ENCODE measurements around the gene OOSP3. TPM values are rescaled to one million over a fixed set of nuclear protein-coding genes. Genes with fewer than 3 reads are reported as not detected.

Gene OOSP3
- total RNA-seq, 1 experiment from 2014 or later: not detected

- Histone ChIP-seq H3K27me3 (replicated peaks; ENCODE audit: control insufficient read depth, insufficient read depth, low read length) (no peaks in the 10 kb centered on the region), H3K4me1 (no peaks in the 10 kb centered on the region), H3K4me3 (ENCODE audit: low read depth, low read length) (no peak overlapping the region), H3K36me3 (ENCODE audit: control insufficient read depth, insufficient read depth, low read length) (no peaks in the 10 kb centered on the region), H3K9me3 (peaks cover 12% of the 10 kb centered on the region; the same call in 1 of the 2 replicates)
- H3K27ac Mint-ChIP-seq (ENCODE audit: unreplicated experiment): no peak overlapping the region
- no peak for DNase-seq
- H3K27me3 Mint-ChIP-seq (ENCODE audit: insufficient read depth, unreplicated experiment): no peaks in the 10 kb centered on the region
- TF ChIP-seq, protein P1, sequence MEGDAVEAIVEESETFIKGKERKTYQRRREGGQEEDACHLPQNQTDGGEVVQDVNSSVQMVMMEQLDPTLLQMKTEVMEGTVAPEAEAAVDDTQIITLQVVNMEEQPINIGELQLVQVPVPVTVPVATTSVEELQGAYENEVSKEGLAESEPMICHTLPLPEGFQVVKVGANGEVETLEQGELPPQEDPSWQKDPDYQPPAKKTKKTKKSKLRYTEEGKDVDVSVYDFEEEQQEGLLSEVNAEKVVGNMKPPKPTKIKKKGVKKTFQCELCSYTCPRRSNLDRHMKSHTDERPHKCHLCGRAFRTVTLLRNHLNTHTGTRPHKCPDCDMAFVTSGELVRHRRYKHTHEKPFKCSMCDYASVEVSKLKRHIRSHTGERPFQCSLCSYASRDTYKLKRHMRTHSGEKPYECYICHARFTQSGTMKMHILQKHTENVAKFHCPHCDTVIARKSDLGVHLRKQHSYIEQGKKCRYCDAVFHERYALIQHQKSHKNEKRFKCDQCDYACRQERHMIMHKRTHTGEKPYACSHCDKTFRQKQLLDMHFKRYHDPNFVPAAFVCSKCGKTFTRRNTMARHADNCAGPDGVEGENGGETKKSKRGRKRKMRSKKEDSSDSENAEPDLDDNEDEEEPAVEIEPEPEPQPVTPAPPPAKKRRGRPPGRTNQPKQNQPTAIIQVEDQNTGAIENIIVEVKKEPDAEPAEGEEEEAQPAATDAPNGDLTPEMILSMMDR (IDR thresholded peaks at IDR 0.05; ENCODE audit: insufficient read depth in 1 of 2, low read depth in 1 of 2, low read length in 1 of 2, severe bottlenecking in 1 of 2, unreplicated experiment in 1 of 2): no peak
- POLR2A ChIA-PET: no interaction called here
- CTCF ChIA-PET: no interaction called here
- no peaks in the 10 kb centered on the region for H3K36me3 Mint-ChIP-seq (ENCODE audit: insufficient read depth, unreplicated experiment)
- intact Hi-C loops (cut with micrococcal nuclease; ENCODE audit: unreplicated experiment): no loop called here
- BruUV-seq (replicated peaks): no TSS peak
- H3K9me3 Mint-ChIP-seq (ENCODE audit: unreplicated experiment): peaks cover 11% of the 10 kb centered on the region
- no peak overlapping the region for H3K4me3 Mint-ChIP-seq (ENCODE audit: unreplicated experiment)
- no peaks in the 10 kb centered on the region for H3K4me1 Mint-ChIP-seq (ENCODE audit: low read depth, unreplicated experiment)
These were observed 53.1 kb downstream of the OOSP3 start for GRCh38 chr11:59931688-59932087.

GRCh38 chr11:59938132-59938531, 59.5 kb downstream of the OOSP3 start, which contains the start of gene OOSP1:
OOSP1 (plus strand) TSS chr11:59938432; CDS start chr11:59938455, 23 bp downstream.
- Mint-ChIP-seq H3K4me3 (ENCODE audit: unreplicated experiment) (no peak within 1 kb of the TSS), H3K36me3 (ENCODE audit: insufficient read depth, unreplicated experiment) (no peaks in the 10 kb centered on the region), H3K27ac (ENCODE audit: unreplicated experiment) (no peak within 1 kb of the TSS), H3K27me3 (ENCODE audit: insufficient read depth, unreplicated experiment) (peaks cover 12% of the 10 kb centered on the region), H3K9me3 (ENCODE audit: unreplicated experiment) (peaks cover 11% of the 10 kb centered on the region), H3K4me1 (ENCODE audit: low read depth, unreplicated experiment) (no peaks in the 10 kb centered on the region)
- no peaks in the 10 kb centered on the region for H3K9me3 ChIP-seq
- intact Hi-C loops (cut with micrococcal nuclease; ENCODE audit: unreplicated experiment): no loop called here
- no peaks in the 10 kb centered on the region for H3K27me3 ChIP-seq (replicated peaks; ENCODE audit: control insufficient read depth, insufficient read depth, low read length)
- BruUV-seq (replicated peaks): no TSS peak
- H3K4me1 ChIP-seq: no peaks in the 10 kb centered on the region
- no peaks in the 10 kb centered on the region for H3K36me3 ChIP-seq (ENCODE audit: control insufficient read depth, insufficient read depth, low read length)
- H3K4me3 ChIP-seq (ENCODE audit: low read depth, low read length): no peak within 1 kb of the TSS
- DNase-seq: no peak
- TF ChIP-seq, protein P1 (IDR thresholded peaks at IDR 0.05; ENCODE audit: insufficient read depth in 1 of 2, low read depth in 1 of 2, low read length in 1 of 2, severe bottlenecking in 1 of 2, unreplicated experiment in 1 of 2): no peak
- POLR2A ChIA-PET: no interaction called here
- CTCF ChIA-PET: no interaction called here

DNA sequence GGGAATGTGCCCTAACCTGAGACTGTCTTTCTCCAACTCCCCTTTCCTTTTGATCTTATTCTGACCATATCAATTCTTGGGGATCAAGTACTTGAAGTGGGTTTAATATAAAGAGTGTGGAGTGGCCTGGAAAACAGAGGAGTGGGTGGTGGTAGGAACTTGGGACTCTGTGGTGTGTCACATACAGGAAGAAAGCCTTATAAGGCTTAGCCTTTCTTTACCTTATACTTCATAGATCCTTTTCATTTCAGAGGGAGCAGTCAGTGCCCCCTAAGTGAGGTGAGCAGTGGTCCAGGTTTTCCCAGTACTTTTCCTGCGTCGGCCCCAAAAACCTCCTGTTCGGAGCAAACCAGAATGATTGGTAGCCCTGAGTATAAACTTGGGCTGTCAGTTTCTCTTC, 60.1 kb downstream of the OOSP3 start:
- H3K27me3 ChIP-seq (replicated peaks; ENCODE audit: control insufficient read depth, insufficient read depth, low read length): no peaks in the 10 kb centered on the region
- H3K4me1 Mint-ChIP-seq (ENCODE audit: low read depth, unreplicated experiment): no peaks in the 10 kb centered on the region
- H3K36me3 ChIP-seq (ENCODE audit: control insufficient read depth, insufficient read depth, low read length): no peaks in the 10 kb centered on the region
- H3K9me3 ChIP-seq: no peaks in the 10 kb centered on the region
- no peaks in the 10 kb centered on the region for H3K36me3 Mint-ChIP-seq (ENCODE audit: insufficient read depth, unreplicated experiment)
- TF ChIP-seq, protein P1 (IDR thresholded peaks at IDR 0.05; ENCODE audit: insufficient read depth in 1 of 2, low read depth in 1 of 2, low read length in 1 of 2, severe bottlenecking in 1 of 2, unreplicated experiment in 1 of 2): no peak
- no peak overlapping the region for H3K27ac Mint-ChIP-seq (ENCODE audit: unreplicated experiment)
- no peaks in the 10 kb centered on the region for H3K4me1 ChIP-seq
- BruUV-seq (replicated peaks): no TSS peak
- DNase-seq: no peak
- H3K9me3 Mint-ChIP-seq (ENCODE audit: unreplicated experiment): peaks cover 11% of the 10 kb centered on the region
- H3K4me3 ChIP-seq (ENCODE audit: low read depth, low read length): no peak overlapping the region
- H3K27me3 Mint-ChIP-seq (ENCODE audit: insufficient read depth, unreplicated experiment): peaks cover 12% of the 10 kb centered on the region
- CTCF ChIA-PET: no interaction called here
- no peak overlapping the region for H3K4me3 Mint-ChIP-seq (ENCODE audit: unreplicated experiment)
- POLR2A ChIA-PET: no interaction called here
- intact Hi-C loops (cut with micrococcal nuclease; ENCODE audit: unreplicated experiment): no loop called here

Data from Caco-2 (cell line).